A549 (cell line): Measurements from ENCODE around the gene GOPC. TPM values are rescaled to one million over a fixed set of nuclear protein-coding genes. Genes with fewer than 3 reads are reported as not detected.
A peak's percentile ranks its signal among the peaks of the same experiment; 100 is the strongest.

Source experiments
- ATAC-seq, 2 experiments: fragments of 200-7000 bp in 1 of 2; fragments of >200 bp in 1 of 2; cut with Nextera tagmentation in 1 of 2; cut with Tn5 transposase in 1 of 2; 3 replicates each; pipeline versions ENCODE4 v1.8.0 to v1.9.1; 2018 to 2020; ENCODE audit warnings: mild to moderate bottlenecking in 1 of 2, moderate library complexity in 1 of 2
- CTCF ChIA-PET: fragments of 300-600 bp; sonication (Branson Sonifier 250); formaldehyde crosslinking; extraction: SDS; loops from one replicate; lab custom pipeline; 2021; ENCODE audit warnings: antibody characterized with exemption, inconsistent platforms; lab: Yijun Ruan, JAX
- POLR2A ChIA-PET: fragments of 350-600 bp; formaldehyde crosslinking; extraction: SDS; loops from one replicate; lab custom pipeline; 2021; ENCODE audit warnings: antibody characterized with exemption, inconsistent platforms; lab: Yijun Ruan, JAX
- DNase-seq, 2 experiments: peaks; one replicate each; pipeline versions ENCODE4 v3.0.0 to v3.0.0-alpha.2; 2011 to 2016; ENCODE audit warnings: low read depth in 1 of 2, low spot score in 1 of 2
- FAIRE-seq: peaks from 2 replicates; lab custom pipeline; 2011; peaks lifted over from hg19 to GRCh38; lab: Jason Lieb, UNC
- H3K27ac ChIP-seq, 2 experiments: fragments of >200 bp; sonication (Bioruptor Twin); formaldehyde crosslinking; 3 replicates each; pipeline ENCODE4 v1.5.1; 2016 to 2017
- H3K4me1 ChIP-seq: fragments of >200 bp; sonication (Bioruptor Twin); formaldehyde crosslinking; 3 replicates; pipeline ENCODE4 v1.6.1; 2016
- H3K4me2 ChIP-seq: fragments of >200 bp; sonication (Bioruptor Twin); formaldehyde crosslinking; 3 replicates; pipeline ENCODE4 v1.6.1; 2016
- H3K4me3 ChIP-seq: fragments of >200 bp; sonication (Bioruptor Twin); formaldehyde crosslinking; 3 replicates; pipeline ENCODE4 v1.5.1; 2016
- H3K9me3 ChIP-seq: fragments of >200 bp; sonication (Bioruptor Twin); formaldehyde crosslinking; 3 replicates; pipeline ENCODE4 v1.6.1; 2016
- ATOH8 ChIP-seq: fragments of 250-450 bp; sonication (Bioruptor Pico); IDR thresholded peaks from 2 replicates; pipeline ENCODE4 v1.5.0; 2020; ENCODE audit warnings: low read depth, mild to moderate bottlenecking, moderate library complexity
- BHLHE40 ChIP-seq: IDR thresholded peaks from 2 replicates; pipeline ENCODE4 v1.6.1; 2012; ENCODE audit warnings: low read depth, low read length, inconsistent platforms
- CBX8 ChIP-seq: fragments of 200-600 bp; sonication (generic); IDR thresholded peaks from 2 replicates; pipeline ENCODE4 v1.6.1; 2016
- CEBPB ChIP-seq, 2 experiments: fragments of >200 bp in 1 of 2; sonication (Bioruptor Twin) in 1 of 2; formaldehyde crosslinking in 1 of 2; IDR thresholded peaks; 2 replicates each; pipeline ENCODE4 v1.6.1; 2012 to 2016
- CHD2 ChIP-seq: fragments of 150-350 bp; IDR thresholded peaks from 2 replicates; pipeline ENCODE4 v1.6.1; 2014; ENCODE audit warnings: low read length; ENCODE audit not compliant: partially characterized antibody
- EHF ChIP-seq: fragments of 250-450 bp; sonication (Bioruptor Pico); IDR thresholded peaks from 2 replicates; pipeline ENCODE4 v1.5.0; 2020; ENCODE audit warnings: mild to moderate bottlenecking
- ELK1 ChIP-seq: fragments of 150-350 bp; IDR thresholded peaks from 2 replicates; pipeline ENCODE4 v1.6.1; 2014; ENCODE audit warnings: low read depth, mild to moderate bottlenecking, low read length
- EP300 ChIP-seq, 2 experiments: fragments of >200 bp; sonication (Bioruptor Twin); formaldehyde crosslinking; IDR thresholded peaks; 2 replicates in 1 of 2; 3 replicates in 1 of 2; pipeline ENCODE4 v1.6.1; 2016 to 2017
- ESRRA ChIP-seq: fragments of 150-350 bp; IDR thresholded peaks from 2 replicates; pipeline ENCODE4 v1.6.1; 2014; ENCODE audit warnings: mild to moderate bottlenecking, low read length, borderline replicate concordance
- FOSB ChIP-seq: fragments of 250-450 bp; sonication (Bioruptor Pico); IDR thresholded peaks from 2 replicates; pipeline ENCODE4 v1.5.0; 2020; ENCODE audit warnings: mild to moderate bottlenecking, moderate library complexity
- FOSL2 ChIP-seq, 2 experiments: fragments of 450-650 bp in 1 of 2; fragments of >200 bp in 1 of 2; sonication (Bioruptor Twin) in 1 of 2; formaldehyde crosslinking; IDR thresholded peaks; 2 replicates each; pipeline versions ENCODE4 v1.5.0 to v1.6.1; 2016 to 2020; ENCODE audit warnings: mild to moderate bottlenecking in 1 of 2, moderate library complexity in 1 of 2
- HDAC2 ChIP-seq: fragments of 200-600 bp; sonication (generic); IDR thresholded peaks from 2 replicates; pipeline ENCODE4 v1.6.1; 2016
- HMGXB4 ChIP-seq: fragments of 250-450 bp; sonication (Bioruptor Pico); IDR thresholded peaks from 2 replicates; pipeline ENCODE4 v1.5.0; 2021; ENCODE audit warnings: mild to moderate bottlenecking, moderate library complexity, borderline replicate concordance
- MAFK ChIP-seq: fragments of 450-650 bp; IDR thresholded peaks from 2 replicates; pipeline ENCODE4 v1.6.1; 2014; ENCODE audit not compliant: partially characterized antibody
- MYC ChIP-seq: IDR thresholded peaks from 2 replicates; pipeline ENCODE4 v1.6.1; 2012; ENCODE audit warnings: mild to moderate bottlenecking, inconsistent platforms, low read length, improper control_type of control experiment, borderline replicate concordance
- NPAS2 ChIP-seq: fragments of 250-450 bp; sonication (Bioruptor Pico); IDR thresholded peaks from 2 replicates; pipeline ENCODE4 v1.8.0; 2022; ENCODE audit warnings: mild to moderate bottlenecking, moderate library complexity, borderline replicate concordance
- NR3C1 ChIP-seq: fragments of >200 bp; sonication (Bioruptor Twin); formaldehyde crosslinking; IDR thresholded peaks from 3 replicates; pipeline ENCODE4 v1.6.1; 2017
- RAD21 ChIP-seq, 2 experiments: fragments of >200 bp in 1 of 2; sonication (Bioruptor Twin) in 1 of 2; formaldehyde crosslinking in 1 of 2; IDR thresholded peaks in 1 of 2; conservative IDR thresholded peaks in 1 of 2; 2 replicates in 1 of 2; 3 replicates in 1 of 2; pipeline ENCODE4 v1.6.1; 2012 to 2018; ENCODE audit warnings: inconsistent platforms in 1 of 2
- RCOR1 ChIP-seq: fragments of 150-350 bp; IDR thresholded peaks from 2 replicates; pipeline ENCODE4 v1.6.1; 2014; ENCODE audit warnings: antibody characterized with exemption, low read length, low read depth
- SMC3 ChIP-seq: fragments of >200 bp; sonication (Bioruptor Twin); formaldehyde crosslinking; IDR thresholded peaks from 3 replicates; pipeline ENCODE4 v1.6.1; 2018; ENCODE audit warnings: inconsistent platforms
- SREBF2 ChIP-seq: fragments of 450-650 bp; IDR thresholded peaks from 2 replicates; pipeline ENCODE4 v1.6.1; 2014; ENCODE audit warnings: mild to moderate bottlenecking, moderate library complexity
- TFCP2L1 ChIP-seq: fragments of 250-450 bp; sonication (Bioruptor Pico); IDR thresholded peaks from 2 replicates; pipeline ENCODE4 v1.5.0; 2021; ENCODE audit warnings: mild to moderate bottlenecking
- ZC3H11A ChIP-seq: fragments of 450-650 bp; IDR thresholded peaks from 2 replicates; pipeline ENCODE4 v1.6.1; 2014; ENCODE audit warnings: antibody characterized with exemption, mild to moderate bottlenecking
- ZFP36 ChIP-seq: fragments of 450-650 bp; IDR thresholded peaks from 2 replicates; pipeline ENCODE4 v1.6.1; 2014; ENCODE audit warnings: borderline replicate concordance; ENCODE audit not compliant: partially characterized antibody
- ZNF302 ChIP-seq: fragments of 250-450 bp; sonication (Bioruptor Pico); IDR thresholded peaks from 2 replicates; pipeline ENCODE4 v1.9.0; 2021; ENCODE audit warnings: inconsistent platforms, mild to moderate bottlenecking, moderate library complexity
- WGBS: methylation state at CpG from one replicate; pipeline ENCODE4 v1.1.6; 2017; ENCODE audit errors: missing lambda C conversion rate; 5-methylcytosine and 5-hydroxymethylcytosine counted together
- polyA plus RNA-seq, 4 experiments: library from polyadenylated mRNA; depleted of rRNA in 3 of 4; stranded (reverse); fragments of >200 nt; fragmentation: RNase III in 1 of 4; extraction: RNeasy Plus Mini Kit Qiagen cat#74134 plus additional on column Dnase treatment in 1 of 4; gene quantifications; 2 replicates in 3 of 4; 3 replicates in 1 of 4; pipeline ENCODE4 v1.2.3, GENCODE V29; 2011 to 2017
- TF ChIP-seq, protein P1 (sequence below): fragments of >200 bp; sonication (Bioruptor Twin); formaldehyde crosslinking; IDR thresholded peaks from 3 replicates; pipeline ENCODE4 v1.6.1; 2016
- TF ChIP-seq, protein P2 (sequence below): fragments of >200 bp; sonication (Bioruptor Twin); formaldehyde crosslinking; IDR thresholded peaks from 3 replicates; pipeline ENCODE4 v1.5.1; 2016

Gene GOPC
- polyA plus RNA-seq, 2 of the 4 experiments (the other 2 are of a cell fraction), result 33.0 to 38.9 TPM

GRCh38 chr6:117592983-117593759 is 9.1 kb downstream of the GOPC start:
- peaks cover 12% of the 10 kb centered on the region; the same call in 2 of the 3 replicates for H3K9me3 ChIP-seq
- H3K27ac ChIP-seq, result no peak overlapping the region
- POLR2A ChIA-PET, result no interaction called here
- DNase-seq, result no peak
- H3K4me3 ChIP-seq, result no peak overlapping the region
- FAIRE-seq, result no peak
- 93% methylated on average over 3 of the region's 3 CpGs for WGBS
- TF ChIP-seq EHF (CRISPR knock-in tag), result no peak
- TF ChIP-seq, protein P1, sequence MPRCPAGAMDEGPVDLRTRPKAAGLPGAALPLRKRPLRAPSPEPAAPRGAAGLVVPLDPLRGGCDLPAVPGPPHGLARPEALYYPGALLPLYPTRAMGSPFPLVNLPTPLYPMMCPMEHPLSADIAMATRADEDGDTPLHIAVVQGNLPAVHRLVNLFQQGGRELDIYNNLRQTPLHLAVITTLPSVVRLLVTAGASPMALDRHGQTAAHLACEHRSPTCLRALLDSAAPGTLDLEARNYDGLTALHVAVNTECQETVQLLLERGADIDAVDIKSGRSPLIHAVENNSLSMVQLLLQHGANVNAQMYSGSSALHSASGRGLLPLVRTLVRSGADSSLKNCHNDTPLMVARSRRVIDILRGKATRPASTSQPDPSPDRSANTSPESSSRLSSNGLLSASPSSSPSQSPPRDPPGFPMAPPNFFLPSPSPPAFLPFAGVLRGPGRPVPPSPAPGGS, result no peak
- no peak for TF ChIP-seq ESRRA
- TF ChIP-seq SREBF2, result no peak
- no peak for TF ChIP-seq ZC3H11A
- no peak for TF ChIP-seq NR3C1
- no peak for TF ChIP-seq NPAS2 (CRISPR knock-in tag)
- TF ChIP-seq HMGXB4 (CRISPR knock-in tag), result no peak
- no peak for TF ChIP-seq ZNF302 (CRISPR knock-in tag)
- no peak for TF ChIP-seq FOSB (CRISPR knock-in tag)
- TF ChIP-seq MAFK, result no peak
- TF ChIP-seq CHD2, result no peak
- TF ChIP-seq TFCP2L1, result no peak
- no peak for TF ChIP-seq EP300 (IDR thresholded peaks at IDR 0.05)
- no peak for TF ChIP-seq HDAC2
- TF ChIP-seq ATOH8 (CRISPR knock-in tag), result no peak
- TF ChIP-seq RCOR1, result no peak
- TF ChIP-seq RAD21 (conservative IDR thresholded peaks at IDR 0.05 in 1 of 2, IDR thresholded peaks at IDR 0.05 in 1 of 2), result no peak
- TF ChIP-seq, all 56 proteins: peak for 0
- H3K4me2 ChIP-seq, result no peak overlapping the region
- CTCF ChIA-PET, result interaction anchor here (0.6 to 1.0 kb wide), 2 partner anchors 143 to 180 kb away, joined by 3 to 4 read pairs; no protein-coding TSS in a partner anchor
- no peak for ATAC-seq
- no peaks in the 10 kb centered on the region for H3K4me1 ChIP-seq

GRCh38 chr6:117591405-117591804 is 10.9 kb downstream of the GOPC start:
- no peaks in the 10 kb centered on the region for H3K4me1 ChIP-seq
- 90% methylated on average over 3 of the region's 3 CpGs for WGBS
- H3K27ac ChIP-seq, result no peak overlapping the region
- no peak overlapping the region for H3K4me3 ChIP-seq
- H3K9me3 ChIP-seq, result 0 out of 3 replicates have a peak, but pooled peaks cover 2% of the 10 kb centered on the region
- ATAC-seq, result peak in 1 of 2 experiments; percentile 41; a peak in 1 of 6 replicates
- DNase-seq, result no peak
- CTCF ChIA-PET, result interaction anchor here (1.2 kb wide), 1 partner anchor 13 kb away, joined by 3 read pairs; no protein-coding TSS in a partner anchor
- POLR2A ChIA-PET, result interaction anchor here (1.0 kb wide), 1 partner anchor 11 kb away, joined by 3 read pairs; the partner anchor contains the start of gene GOPC
- no peak for TF ChIP-seq RCOR1
- TF ChIP-seq, protein P2, sequence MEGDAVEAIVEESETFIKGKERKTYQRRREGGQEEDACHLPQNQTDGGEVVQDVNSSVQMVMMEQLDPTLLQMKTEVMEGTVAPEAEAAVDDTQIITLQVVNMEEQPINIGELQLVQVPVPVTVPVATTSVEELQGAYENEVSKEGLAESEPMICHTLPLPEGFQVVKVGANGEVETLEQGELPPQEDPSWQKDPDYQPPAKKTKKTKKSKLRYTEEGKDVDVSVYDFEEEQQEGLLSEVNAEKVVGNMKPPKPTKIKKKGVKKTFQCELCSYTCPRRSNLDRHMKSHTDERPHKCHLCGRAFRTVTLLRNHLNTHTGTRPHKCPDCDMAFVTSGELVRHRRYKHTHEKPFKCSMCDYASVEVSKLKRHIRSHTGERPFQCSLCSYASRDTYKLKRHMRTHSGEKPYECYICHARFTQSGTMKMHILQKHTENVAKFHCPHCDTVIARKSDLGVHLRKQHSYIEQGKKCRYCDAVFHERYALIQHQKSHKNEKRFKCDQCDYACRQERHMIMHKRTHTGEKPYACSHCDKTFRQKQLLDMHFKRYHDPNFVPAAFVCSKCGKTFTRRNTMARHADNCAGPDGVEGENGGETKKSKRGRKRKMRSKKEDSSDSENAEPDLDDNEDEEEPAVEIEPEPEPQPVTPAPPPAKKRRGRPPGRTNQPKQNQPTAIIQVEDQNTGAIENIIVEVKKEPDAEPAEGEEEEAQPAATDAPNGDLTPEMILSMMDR, result no peak
- no peak for TF ChIP-seq SMC3
- no peak for TF ChIP-seq ZFP36
- TF ChIP-seq ELK1, result no peak
- TF ChIP-seq MYC, result no peak
- TF ChIP-seq CEBPB (IDR thresholded peaks at IDR 0.05), result no peak
- no peak for TF ChIP-seq FOSB (CRISPR knock-in tag)
- TF ChIP-seq HDAC2, result no peak
- no peak for TF ChIP-seq CBX8
- no peak for TF ChIP-seq FOSL2 (IDR thresholded peaks at IDR 0.05)
- TF ChIP-seq FOSL2 (CRISPR knock-in tag; IDR thresholded peaks at IDR 0.05), result no peak
- TF ChIP-seq BHLHE40, result no peak
- TF ChIP-seq, all 56 proteins: peak for 0
- no peak for FAIRE-seq
- H3K4me2 ChIP-seq, result no peak overlapping the region
